ENCODE measurements around the gene NBAS.

DNA sequence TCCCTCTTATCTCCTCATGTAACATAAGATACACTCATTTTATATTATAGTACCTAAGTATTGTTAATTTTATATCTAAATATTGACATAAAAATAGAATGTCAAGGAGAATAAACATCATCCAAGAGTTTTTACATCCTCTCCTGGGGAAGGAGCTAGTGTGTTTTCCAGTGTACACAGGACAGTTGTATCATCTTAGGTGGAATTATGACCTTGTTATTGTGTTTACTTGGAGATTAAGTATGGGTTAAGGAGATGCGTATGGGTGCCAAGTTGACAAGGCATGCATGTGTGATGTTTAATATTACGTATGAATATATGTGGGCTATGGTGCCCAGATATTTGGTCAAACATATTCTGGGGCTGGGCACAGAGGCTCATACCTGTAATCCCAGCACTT is 19.3 kb upstream of the NBAS start:
- no peak for TF ChIP-seq CTCF (IDR thresholded peaks at IDR 0.05; ENCODE audit: extremely low read depth in 1 of 2, insufficient read depth in 1 of 2, low read depth in 1 of 2, low read length in 2 of 2)
- no peak for TF ChIP-seq EZH2 (IDR thresholded peaks at IDR 0.05; ENCODE audit: borderline replicate concordance, low read depth, low read length, severe bottlenecking)
- TF ChIP-seq POLR2AphosphoS5 (IDR thresholded peaks at IDR 0.05; ENCODE audit: insufficient read depth, low read depth, low read length), result no peak

Measured in endothelial cell of umbilical vein (primary cell).